ENCODE results near the gene OMA1. TPM values are rescaled to one million over a fixed set of nuclear protein-coding genes. Genes with fewer than 3 reads are reported as not detected.
A peak's percentile ranks its signal among the peaks of the same experiment; 100 is the strongest.
"Not testable (repeated sequence)": the region's sequence is repeated elsewhere in the genome, so short reads cannot be mapped to it uniquely, and the experiment has no call there.

OMA1 gene
- total and polyA plus RNA-seq, 9 donors: 8.1 to 51.5 (median 35.6) TPM

DNA sequence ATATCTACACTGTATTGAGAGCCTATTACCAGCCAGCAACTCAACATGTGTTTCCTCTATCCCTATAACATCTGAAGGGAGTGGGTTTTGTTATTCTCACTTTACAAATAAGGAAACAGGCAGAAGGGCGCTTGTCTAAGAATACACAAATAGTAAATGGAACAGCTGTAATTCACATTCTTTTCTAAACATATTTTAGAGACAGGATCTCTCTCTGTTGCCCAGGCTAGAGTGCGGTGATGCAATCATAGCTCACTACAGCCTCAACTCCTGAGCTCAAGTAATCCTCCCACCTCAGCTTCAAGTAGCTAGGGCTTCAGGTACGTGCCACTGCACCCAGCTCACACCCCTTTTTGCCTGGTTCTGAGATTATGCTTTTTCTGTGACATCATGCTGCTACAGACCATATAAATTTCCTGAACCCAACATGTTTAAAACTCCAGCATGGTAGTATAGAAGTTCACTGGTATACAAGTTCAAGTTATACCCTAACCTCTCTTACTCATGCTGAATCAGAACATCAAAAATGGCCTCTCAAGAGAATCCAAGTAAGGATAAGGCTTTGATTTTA is 39.1 kb upstream of the OMA1 start:
- DNase-seq: no peak
- Histone ChIP-seq H3K9me3 (no peaks in the 10 kb centered on the region), H3K4me3 (no peak overlapping the region), H3K27me3 (no peaks in the 10 kb centered on the region), H3K36me3 (no peaks in the 10 kb centered on the region), H3K4me1 (ENCODE audit: insufficient read depth) (peaks cover 13% of the 10 kb centered on the region), H3K27ac (no peak overlapping the region)
- intact Hi-C loops (cut with DNase I): loop anchor here in 1 of 4 donors (2.0 kb wide), 1 partner anchor 39 kb away; the partner anchor contains the start of gene OMA1
- WGBS, 3 donors: 20 to 28% (median 22%) methylated on average over 3 of the region's 3 CpGs
- TF ChIP-seq EP300 (IDR thresholded peaks at IDR 0.05): no peak
- TF ChIP-seq POLR2A (IDR thresholded peaks at IDR 0.05): no peak
- TF ChIP-seq CTCF (IDR thresholded peaks at IDR 0.05): no peak

GRCh38 chr1:58585166-58585565 is 38.6 kb upstream of the OMA1 start:
- Histone ChIP-seq H3K27ac (peak overlapping the region in 1 of 2 donors; percentile 23), H3K9me3 (no peaks in the 10 kb centered on the region), H3K27me3 (no peaks in the 10 kb centered on the region), H3K4me3 (no peak overlapping the region), H3K36me3 (no peaks in the 10 kb centered on the region), H3K4me1 (ENCODE audit: insufficient read depth) (peaks cover 13% of the 10 kb centered on the region)
- intact Hi-C loops (cut with DNase I): no loop called here
- no peak for DNase-seq
- 44 to 53% (median 51%) methylated on average over 2 of the region's 2 CpGs for WGBS, 3 donors
- no peak for TF ChIP-seq EP300 (IDR thresholded peaks at IDR 0.05)
- no peak for TF ChIP-seq POLR2A (IDR thresholded peaks at IDR 0.05)
- TF ChIP-seq CTCF (IDR thresholded peaks at IDR 0.05): no peak

DNA sequence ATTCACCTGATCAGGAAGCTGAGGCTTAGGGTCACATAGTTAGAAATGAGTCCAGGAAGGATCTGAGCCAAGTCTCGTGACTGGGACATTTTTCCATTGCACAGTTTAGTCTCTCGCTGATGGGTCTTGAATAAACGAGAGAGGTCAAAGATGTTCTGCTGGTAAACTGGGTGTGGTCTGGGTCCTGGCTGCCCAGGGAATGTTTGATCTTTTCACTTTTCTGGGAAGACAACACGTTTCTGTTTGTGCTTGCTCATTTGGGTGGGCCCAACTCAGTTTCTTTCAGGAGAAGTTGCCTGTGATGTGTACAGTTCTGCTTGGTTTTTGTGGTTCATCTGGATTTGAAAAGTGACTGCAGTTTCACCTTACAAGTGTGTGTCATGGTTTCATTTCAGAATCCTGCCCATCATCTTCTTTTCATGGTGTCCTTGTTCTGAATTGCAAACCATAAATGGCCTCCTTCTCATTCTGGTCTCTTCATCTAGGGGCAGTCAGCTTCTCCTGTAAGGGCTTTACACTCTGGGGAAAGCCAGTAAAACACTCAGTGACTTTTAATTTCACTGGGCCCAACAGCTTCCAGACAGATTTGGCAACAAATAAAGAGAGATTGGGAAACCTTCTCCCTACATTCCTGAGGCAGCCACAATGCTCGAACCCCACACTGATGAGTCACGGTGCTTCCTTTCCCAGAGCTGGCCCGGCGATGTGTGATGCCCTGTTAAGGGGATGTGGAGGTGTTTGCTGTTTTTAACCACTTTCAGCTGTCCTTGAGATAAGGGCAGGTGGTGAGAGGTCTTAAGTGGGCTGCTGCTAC is 37.8 kb upstream of the OMA1 start:
- H3K27ac ChIP-seq: peak overlapping the region in 1 of 2 donors; percentile 23
- no peaks in the 10 kb centered on the region for H3K9me3 ChIP-seq
- peak; percentile 46 to 73 (median 61) for DNase-seq
- no peaks in the 10 kb centered on the region for H3K27me3 ChIP-seq
- no peaks in the 10 kb centered on the region for H3K36me3 ChIP-seq
- no peak overlapping the region for H3K4me3 ChIP-seq
- intact Hi-C loops (cut with DNase I): no loop called here
- TF ChIP-seq CTCF (IDR thresholded peaks at IDR 0.05) (no peak), EP300 (IDR thresholded peaks at IDR 0.05) (no peak), POLR2A (IDR thresholded peaks at IDR 0.05) (no peak)
- H3K4me1 ChIP-seq (ENCODE audit: insufficient read depth): peaks cover 13% of the 10 kb centered on the region
- 6 to 14% (median 8%) methylated on average over 8 of the region's 8 CpGs for WGBS, 3 donors

DNA sequence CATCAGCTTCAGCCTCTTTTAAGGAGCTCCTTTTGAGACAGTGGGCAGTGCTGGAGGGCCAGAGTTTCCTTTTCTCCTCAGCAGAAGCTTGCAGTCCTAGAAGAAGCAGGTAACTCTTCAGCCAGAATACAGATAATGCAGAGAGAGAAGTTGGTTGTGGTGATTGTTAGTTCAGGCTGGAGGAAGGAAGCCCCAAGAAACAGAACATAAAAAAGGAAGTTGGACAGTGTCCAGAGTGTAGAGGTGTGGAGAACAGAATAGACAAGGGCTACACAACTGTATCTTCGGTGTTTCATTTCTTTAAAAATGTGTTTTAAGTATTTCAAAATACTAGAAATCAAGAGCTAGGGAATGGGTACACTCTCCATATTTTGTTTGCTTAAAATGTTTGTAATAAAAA is 37.0 kb upstream of the OMA1 start:
- H3K27ac ChIP-seq: no peak overlapping the region
- intact Hi-C loops (cut with DNase I): no loop called here
- no peaks in the 10 kb centered on the region for H3K36me3 ChIP-seq
- TF ChIP-seq EP300 (IDR thresholded peaks at IDR 0.05) (no peak), CTCF (IDR thresholded peaks at IDR 0.05) (no peak), POLR2A (IDR thresholded peaks at IDR 0.05) (no peak)
- H3K9me3 ChIP-seq: no peaks in the 10 kb centered on the region
- H3K4me1 ChIP-seq (ENCODE audit: insufficient read depth): peaks cover 13% of the 10 kb centered on the region
- H3K27me3 ChIP-seq: no peaks in the 10 kb centered on the region
- 38 to 44% (median 44%) methylated on average over 1 of the region's 1 CpG for whole genome bisulfite sequencing, 3 donors
- no peak for DNase-seq
- no peak overlapping the region for H3K4me3 ChIP-seq

GRCh38 chr1:58582143-58582542 is 35.6 kb upstream of the OMA1 start:
- H3K9me3 ChIP-seq; H3K27ac ChIP-seq; DNase-seq; H3K36me3 ChIP-seq; H3K4me3 ChIP-seq; H3K27me3 ChIP-seq; intact Hi-C loops (cut with DNase I): not testable (repeated sequence)
- H3K4me1 ChIP-seq (ENCODE audit: insufficient read depth): peaks cover 13% of the 10 kb centered on the region
- 70 to 93% (median 92%) methylated on average over 1 of the region's 1 CpG for WGBS, 3 donors

Measured in ovary (tissue), 9 donors.